Stimulated activated CD4-positive, alpha-beta T cell treated with anti-CD3 and anti-CD28 coated beads, Interleukin-15, amount 100 ng/mL, for 1 hour (primary cell): ENCODE results near the gene SLC26A2.
"Not testable (repeated sequence)": the region's sequence is repeated elsewhere in the genome, so short reads cannot be mapped to it uniquely, and the experiment has no call there.

Experiments
- DNase-seq, 2 donors: peaks; one replicate each; pipeline ENCODE4 v3.0.0-alpha.2; 2020; ENCODE audit warnings: low read depth in 1 of 2, low spot score in 1 of 2

SLC26A2 gene

GRCh38 chr5:149936700-149937091 lies 23.9 kb upstream of the SLC26A2 start:
- DNase-seq: no peak

- DNase-seq: no peak
Measured at GRCh38 chr5:149937610-149938009, 22.9 kb upstream of the SLC26A2 start.

- DNase-seq: no peak
Measured at GRCh38 chr5:149938279-149938678, 22.3 kb upstream of the SLC26A2 start.

DNA sequence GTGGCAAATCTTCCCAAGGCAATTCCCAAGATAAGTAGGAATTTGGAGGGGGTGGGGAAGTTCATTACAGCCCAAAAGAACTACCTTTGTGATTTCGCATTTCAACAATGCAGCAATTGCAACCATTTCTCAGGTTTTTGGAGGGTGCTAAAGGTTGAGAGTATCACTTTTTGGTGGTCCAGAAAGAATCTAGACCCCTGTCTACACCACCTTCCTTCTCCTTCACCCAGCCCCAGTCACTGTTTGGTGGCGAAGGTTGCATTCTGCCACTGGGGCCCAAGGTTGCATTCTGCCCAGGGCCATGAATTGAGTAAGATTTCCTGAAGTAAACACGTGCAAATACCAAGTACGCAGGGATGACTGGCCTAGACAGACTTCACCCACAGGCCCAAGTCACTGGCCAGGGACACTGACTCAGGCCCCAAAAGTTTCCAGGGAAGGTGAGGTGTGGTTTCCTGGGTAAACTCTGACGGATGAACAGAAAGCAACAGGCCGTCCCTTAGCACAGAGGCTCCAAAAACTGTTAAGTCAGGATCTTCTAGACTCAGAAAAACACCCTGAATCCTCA lies 21.7 kb upstream of the SLC26A2 start:
- DNase-seq: no peak

DNA sequence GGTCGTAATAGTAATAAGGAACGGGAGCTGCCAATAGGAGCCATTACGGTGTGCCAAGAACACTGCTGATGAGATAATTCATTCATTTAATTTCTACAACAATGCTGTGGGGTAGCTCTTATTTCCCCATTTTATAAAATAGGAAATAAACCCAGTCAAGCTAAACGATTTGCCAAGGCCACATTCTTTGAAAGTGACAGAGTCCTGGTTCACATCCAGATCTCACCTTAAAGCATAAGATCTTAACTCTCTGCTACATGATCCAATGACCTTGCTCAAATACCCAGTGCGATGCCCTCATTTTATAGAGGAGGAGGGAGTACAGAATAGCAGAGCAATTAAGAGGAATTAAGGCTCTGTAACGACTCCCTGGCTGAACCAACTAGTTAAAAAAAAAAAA lies 21.0 kb upstream of the SLC26A2 start:
- DNase-seq: no peak

DNA sequence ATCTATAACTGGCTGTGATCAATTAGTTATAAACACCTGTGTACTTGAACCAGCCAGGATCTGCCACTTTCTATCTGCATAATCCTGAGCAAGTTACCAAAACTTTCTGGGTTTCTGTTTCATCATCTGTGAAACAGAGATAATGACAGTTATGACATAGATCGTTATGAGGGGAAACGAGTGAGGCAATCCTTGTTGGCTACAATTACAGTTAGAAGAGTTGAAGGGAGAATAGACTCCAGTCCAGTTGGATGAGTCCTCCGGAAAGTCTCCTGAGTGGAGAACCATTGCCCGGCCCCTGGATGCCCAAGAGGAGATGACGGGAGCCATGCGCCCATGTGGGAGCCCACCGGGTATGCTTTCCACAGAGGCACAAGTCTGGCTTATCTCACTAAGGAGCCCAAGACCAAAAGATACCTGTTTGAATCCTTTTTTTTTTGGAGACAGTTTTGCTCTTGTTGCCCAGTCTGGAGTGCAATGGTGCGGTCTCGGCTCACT lies 20.4 kb upstream of the SLC26A2 start:
- DNase-seq: no peak

DNA sequence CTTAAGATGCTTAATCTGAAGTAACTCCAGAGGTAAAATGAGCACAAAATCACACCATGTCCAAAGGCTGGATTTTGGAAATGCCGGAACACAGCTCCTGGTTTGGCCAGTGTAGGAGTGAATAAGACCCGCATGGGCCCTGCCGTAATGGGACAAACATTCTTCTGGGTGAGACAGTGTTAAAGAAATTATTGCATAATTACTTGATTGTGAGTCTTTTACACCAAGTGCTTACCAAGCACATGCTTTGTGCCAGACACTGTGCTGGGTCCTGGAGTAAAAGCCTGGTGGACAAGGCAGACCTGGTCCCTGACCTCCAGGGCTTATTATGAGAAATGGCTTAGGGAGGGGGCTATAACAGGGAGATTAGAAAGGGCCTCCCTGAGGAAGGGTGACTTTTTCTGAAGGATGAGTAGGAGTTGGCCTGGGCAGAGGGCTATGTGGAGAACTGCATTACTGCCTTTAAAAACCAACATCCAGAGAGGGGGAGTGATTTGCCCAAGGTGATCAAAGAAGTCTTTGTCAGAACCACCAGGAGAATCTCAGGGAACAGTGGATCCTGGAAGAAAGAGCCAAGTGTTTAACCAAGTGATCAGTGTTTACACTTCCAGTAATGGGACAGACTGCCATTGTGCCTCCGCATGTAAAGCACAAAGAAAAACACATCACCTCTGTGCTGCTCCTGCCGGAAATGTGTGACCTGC lies 19.5 kb upstream of the SLC26A2 start:
- DNase-seq: no peak

DNA sequence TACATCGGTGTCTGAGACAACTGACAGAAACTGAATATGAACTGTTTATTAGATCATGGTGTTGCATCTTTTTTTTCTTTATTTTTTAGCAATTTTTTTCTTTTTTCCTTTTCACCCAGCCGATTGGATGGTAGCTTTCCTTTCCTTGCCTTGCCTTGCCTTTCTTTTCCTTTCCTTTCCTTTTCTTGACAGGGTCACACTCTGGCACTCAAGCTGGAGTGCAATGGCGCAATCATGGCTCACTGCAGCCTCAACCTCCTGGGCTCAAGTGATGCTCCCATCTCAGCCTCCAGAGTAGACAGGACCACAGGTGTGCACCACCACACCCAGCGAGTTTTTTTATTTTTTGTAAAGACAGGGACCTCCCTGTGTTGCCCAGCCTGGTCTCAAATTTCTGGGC lies 18.8 kb upstream of the SLC26A2 start:
- DNase-seq: no peak

- DNase-seq: no peak
Measured at GRCh38 chr5:149942199-149942598, 18.4 kb upstream of the SLC26A2 start.

- not testable (repeated sequence) for DNase-seq
Measured at GRCh38 chr5:149942741-149943169, 17.8 kb upstream of the SLC26A2 start.

DNA sequence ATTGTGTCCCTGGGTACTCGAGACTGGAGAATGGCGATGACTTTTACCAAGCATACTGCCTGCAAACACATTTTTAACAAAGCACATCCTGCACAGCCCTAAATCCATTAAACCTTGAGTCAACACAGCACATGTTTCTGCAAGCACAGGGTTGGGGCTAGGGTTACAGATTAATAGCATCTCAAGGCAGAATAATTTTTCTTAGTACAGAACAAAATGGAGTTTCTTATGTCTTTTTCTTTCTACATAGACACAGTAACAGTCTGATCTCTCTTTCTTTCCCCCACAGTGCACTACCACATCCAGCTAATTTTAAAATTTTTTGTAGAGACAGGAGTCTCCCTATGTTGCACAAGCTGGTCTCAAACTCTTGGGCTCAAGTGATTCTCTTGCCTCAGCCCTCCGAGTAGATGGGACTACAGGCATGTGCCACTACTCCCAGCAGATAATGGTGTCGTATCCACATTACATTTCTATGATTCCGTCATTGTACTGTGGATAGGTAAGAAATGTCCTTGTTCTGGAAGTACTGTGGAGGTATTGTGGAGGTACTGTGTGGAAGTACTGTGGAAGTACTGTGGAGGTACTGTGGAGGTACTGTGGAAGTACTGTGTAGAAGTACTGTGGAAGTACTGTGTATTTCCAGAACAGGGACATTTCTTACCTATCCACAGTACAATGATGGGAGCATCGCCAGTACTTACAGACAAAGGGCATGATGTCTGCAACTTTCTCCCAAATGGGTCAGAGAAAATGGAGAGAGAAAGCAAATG lies 17.2 kb upstream of the SLC26A2 start:
- DNase-seq: not testable (repeated sequence)

DNA sequence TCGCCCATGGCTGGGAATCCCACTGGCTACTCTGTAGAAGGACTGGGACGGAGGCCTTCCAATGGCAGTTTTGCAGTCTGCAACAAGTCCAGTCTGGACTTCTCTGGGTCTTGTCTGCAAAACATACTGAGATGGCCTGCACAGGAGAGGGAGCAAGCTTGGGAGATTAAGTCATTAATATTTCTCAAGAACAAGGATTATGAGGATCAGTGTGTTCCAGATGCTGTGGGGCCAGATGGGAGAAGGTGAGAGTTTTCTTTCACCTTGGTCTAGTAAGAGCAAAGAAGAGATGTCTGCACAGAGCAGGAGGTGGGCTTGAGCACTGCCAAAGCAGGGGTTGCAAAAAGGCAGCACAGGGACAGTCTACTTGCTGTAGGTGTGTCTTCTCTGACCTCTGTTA lies 15.9 kb upstream of the SLC26A2 start, which contains the start of gene PDE6A:
Gene PDE6A, minus strand, starts transcription at position 128 of the 400 bp plus-strand sequence. Its CDS starts 120 bp downstream, at position 8.
- DNase-seq: no peak

DNA sequence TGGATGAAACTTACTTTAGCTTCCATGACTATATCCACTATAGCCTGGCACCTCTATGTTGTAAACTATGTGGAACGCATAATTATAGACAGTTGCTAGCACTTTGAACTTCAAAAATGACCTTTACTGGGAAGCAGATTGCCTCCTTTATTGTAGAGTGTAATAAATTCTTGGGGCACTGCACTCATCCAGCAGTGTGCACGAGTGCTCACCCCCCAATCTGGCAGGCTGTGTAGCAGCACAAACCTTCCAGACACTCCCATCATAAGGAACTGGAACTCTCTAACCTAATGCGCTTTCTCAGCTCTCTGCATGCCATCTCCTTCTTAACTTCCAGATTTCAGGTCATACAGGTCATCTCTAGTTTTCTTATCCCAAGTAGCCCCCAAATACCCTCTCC lies 14.4 kb upstream of the SLC26A2 start:
- DNase-seq: no peak

DNA sequence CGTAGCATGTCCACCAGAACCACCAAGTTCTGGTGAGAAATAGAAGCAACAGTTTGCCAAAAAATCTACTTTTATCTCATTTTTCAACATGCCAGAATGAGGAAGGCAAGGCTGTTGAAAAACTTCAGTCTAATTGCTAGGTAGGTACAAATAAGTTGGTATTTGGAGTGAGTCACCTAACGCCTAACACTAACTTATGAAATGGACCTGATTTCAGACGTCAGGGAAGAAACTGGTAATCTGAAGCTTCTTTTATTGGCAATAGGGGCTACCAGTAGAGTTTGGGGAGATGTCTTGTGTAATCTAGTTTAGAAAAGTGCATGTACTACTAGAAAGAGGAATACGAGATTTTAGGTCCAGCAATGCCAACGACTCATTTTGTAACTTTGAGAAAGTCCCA lies 11.6 kb upstream of the SLC26A2 start:
- no peak for DNase-seq

DNA sequence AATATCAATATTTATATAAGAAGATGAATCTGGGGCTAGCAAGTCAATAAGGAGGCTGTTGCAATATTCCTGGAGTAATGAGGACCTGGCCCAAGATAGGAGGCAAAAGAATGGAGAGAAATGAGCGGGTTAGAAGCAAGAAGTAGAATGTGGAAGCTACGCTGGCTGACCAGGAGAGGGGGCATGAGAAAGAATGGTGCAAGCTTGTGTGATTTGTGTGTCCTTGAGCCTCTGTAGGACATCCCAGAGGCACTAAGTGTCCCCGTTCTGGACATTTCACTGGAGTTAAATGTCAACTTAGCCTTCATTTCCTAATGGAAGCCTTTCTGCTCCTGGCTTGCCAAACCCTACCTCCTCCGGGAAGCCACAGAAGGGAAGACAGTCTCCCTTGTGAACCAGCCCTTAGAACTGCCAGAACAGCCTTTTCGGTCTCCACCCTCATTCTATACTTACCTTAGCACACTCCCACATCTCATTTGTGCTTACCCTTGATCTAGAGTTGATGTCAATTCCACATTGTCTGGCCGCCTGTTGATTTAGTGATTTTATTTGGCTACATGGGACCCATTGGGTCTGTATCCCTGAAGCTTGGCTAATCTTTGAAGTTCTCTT lies 9.3 kb upstream of the SLC26A2 start:
- no peak for DNase-seq

DNA sequence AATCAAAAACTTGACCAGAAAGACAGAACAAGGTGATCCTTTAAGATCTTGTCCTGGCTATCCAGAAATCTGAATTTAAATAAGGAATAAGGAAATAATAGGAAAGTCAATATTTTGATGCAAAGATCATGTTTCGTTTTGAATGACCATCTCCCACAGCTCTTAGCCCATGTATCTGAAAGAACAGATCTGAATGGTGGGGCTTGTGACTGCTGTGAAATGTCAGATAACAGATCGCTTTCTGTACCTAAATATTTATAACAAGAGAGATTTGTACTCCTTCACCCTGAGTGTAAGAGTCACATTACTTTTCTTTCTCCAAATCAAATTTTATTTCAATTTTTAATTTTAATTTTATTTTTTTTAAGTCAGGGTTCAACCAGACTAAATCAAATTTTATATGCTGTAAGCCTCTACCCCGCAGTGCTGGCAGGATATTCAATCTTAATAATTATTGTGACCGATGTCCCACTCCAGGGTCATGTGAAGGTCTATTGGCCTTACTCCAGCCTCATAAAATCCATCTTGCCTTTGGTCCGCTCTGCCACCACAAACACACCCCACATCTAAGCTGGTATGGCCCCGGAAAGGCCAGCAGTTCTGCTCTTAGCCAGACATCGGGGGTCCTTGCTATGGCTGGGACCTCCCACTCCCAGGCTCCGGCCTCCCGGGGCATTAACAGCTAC lies 7.0 kb upstream of the SLC26A2 start:
- no peak for DNase-seq

DNA sequence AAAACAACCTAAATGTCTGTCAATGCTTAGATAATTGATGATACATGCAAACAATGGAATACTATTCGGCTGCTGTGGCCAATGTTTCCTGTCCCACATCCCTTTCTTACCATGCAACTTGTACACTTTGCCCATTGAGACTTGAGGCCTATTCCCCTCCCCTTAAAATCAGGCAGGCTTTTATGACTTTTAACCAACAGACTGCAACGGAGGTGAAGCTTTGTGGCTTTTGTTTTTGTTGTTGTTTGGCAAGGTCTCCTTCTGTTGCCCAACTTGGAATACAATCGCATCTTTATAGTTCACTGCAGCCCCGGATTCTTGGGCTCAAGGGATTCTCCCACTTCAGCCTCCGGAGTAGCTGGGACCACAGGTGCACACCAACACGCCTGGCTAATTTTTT lies 5.8 kb upstream of the SLC26A2 start:
- no peak for DNase-seq

DNA sequence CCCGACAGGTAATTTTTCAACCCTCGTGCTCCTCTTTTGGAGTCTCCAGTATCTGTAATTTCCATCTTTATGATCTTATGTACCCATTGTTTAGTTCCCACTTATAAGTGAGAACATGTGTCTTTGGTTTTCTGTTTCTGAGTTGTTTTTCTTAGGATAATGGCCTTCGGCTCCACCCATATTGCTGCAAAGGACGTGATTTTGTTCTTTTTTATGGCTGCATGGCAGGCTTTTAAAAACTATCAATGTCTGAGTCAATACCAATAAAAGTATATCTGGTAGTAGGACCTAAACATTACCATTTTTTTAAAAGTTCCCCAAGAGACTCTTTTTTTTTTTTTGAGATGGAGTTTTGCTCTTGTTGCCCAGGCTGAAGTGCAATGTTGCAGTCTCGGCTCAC lies 3.9 kb upstream of the SLC26A2 start:
- no peak for DNase-seq

GRCh38 chr5:149957855-149958254 lies 2.7 kb upstream of the SLC26A2 start:
- DNase-seq: no peak

DNA sequence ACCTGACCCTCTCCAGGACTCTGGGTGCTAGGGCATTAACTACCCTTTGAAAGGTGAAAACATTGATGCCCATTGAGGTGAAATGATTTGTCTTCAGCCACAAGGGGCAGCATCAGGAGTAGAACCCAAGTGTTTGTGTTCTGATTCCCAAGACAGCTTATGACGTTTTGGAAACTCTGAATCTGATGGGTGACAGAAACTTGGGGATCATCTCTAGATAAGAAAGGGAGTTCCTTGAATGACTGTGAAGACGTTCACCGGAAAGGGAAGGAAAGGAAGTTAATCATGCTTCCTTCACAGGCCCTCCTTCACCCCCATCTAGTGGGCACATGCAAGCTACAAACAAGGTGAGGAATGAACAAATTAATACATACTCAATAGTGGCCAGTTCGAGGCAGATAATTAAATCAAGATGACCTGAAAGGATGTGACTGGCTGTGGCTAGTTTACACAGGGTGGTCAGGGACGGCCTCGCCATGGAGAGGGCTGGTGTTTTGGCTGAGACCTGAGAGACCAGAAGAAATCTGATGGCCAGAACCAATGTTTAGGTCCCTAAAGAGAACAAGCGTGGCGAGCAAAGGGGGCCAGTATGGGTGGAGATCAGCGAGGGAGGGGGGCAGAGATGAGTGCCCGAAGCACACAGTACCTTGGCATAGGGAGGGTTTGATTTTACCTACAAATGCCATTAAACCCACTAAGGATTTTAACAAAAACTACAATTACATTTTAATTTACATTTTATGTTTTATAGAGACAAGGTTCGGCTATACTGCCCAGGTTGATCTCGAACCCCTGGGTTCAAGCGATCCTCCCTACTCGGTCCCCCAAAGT lies 937 bp upstream of the SLC26A2 start:
- DNase-seq: peak; percentile 4 to 21
